HepG2 (cell line): ENCODE data around the gene NUP214. TPM values are rescaled to one million over a fixed set of nuclear protein-coding genes. Genes with fewer than 3 reads are reported as not detected.

Experiments
- HNRNPK ChIP-seq: fragments of 200-400 bp; formaldehyde crosslinking; IDR thresholded peaks from 2 replicates; pipeline ENCODE4 v1.6.1; 2018; ENCODE audit warnings: low read length, low read depth, moderate library complexity, mild to moderate bottlenecking; ENCODE audit not compliant: poor library complexity, severe bottlenecking
- KDM6A ChIP-seq: IDR thresholded peaks from 2 replicates; pipeline ENCODE4 v1.6.1; 2016; ENCODE audit warnings: low read depth
- KLF16 ChIP-seq, 2 experiments: sonication (generic) in 1 of 2; formaldehyde crosslinking in 1 of 2; IDR thresholded peaks; 2 replicates each; pipeline versions ENCODE4 v1.6.1 to v1.8.0; 2016 to 2023; ENCODE audit warnings: missing genetic modification reagents in 2 of 2, missing compliant biosample characterization in 1 of 2
- MIXL1 ChIP-seq: IDR thresholded peaks from 2 replicates; pipeline ENCODE4 v1.6.1; 2016
- NCOA1 ChIP-seq: sonication (generic); formaldehyde crosslinking; IDR thresholded peaks from 2 replicates; pipeline ENCODE4 v1.9.0; 2021; ENCODE audit warnings: missing genetic modification reagents
- NR2F6 ChIP-seq, 2 experiments: IDR thresholded peaks; 2 replicates each; pipeline ENCODE4 v1.6.1; 2016; ENCODE audit warnings: antibody characterized with exemption in 1 of 2, mild to moderate bottlenecking in 1 of 2
- PITX1 ChIP-seq: sonication (generic); formaldehyde crosslinking; IDR thresholded peaks from 2 replicates; pipeline ENCODE4 v1.5.1; 2020; ENCODE audit warnings: mild to moderate bottlenecking, missing genetic modification reagents
- RBFOX2 ChIP-seq: fragments of 200-400 bp; formaldehyde crosslinking; IDR thresholded peaks from 2 replicates; pipeline ENCODE4 v1.6.1; 2017; ENCODE audit warnings: low read depth, mild to moderate bottlenecking, low read length
- SP1 ChIP-seq, 2 experiments: fragments of 450-650 bp in 1 of 2; sonication (generic) in 1 of 2; formaldehyde crosslinking in 1 of 2; IDR thresholded peaks; 2 replicates each; pipeline versions ENCODE4 v1.4.0 to v1.6.1; 2016 to 2020; ENCODE audit warnings: missing genetic modification reagents in 1 of 2
- TEAD3 ChIP-seq: optimal IDR thresholded peaks from 2 replicates; pipeline ENCODE3; 2016; ENCODE audit warnings: borderline replicate concordance
- ZSCAN25 ChIP-seq: sonication (generic); formaldehyde crosslinking; IDR thresholded peaks from 2 replicates; pipeline ENCODE4 v1.8.0; 2022; ENCODE audit warnings: mild to moderate bottlenecking, missing genetic modification reagents
- polyA plus RNA-seq, 8 experiments: library from polyadenylated mRNA; depleted of rRNA in 3 of 8; stranded (reverse) in 7 of 8; unstranded in 1 of 8; fragments of >200 nt; fragmentation: Illumina TruSeq in 4 of 8; extraction: Trizol in 4 of 8; gene quantifications; 2 replicates each; pipeline versions ENCODE4 v1.2.1 to v1.2.3, GENCODE V29; 2011 to 2016; ENCODE audit warnings: low read depth in 4 of 8, missing spikeins in 1 of 8, mixed read lengths in 1 of 8; ENCODE audit not compliant: insufficient read depth in 1 of 8
- total RNA-seq, 5 experiments: library from RNA; depleted of rRNA; stranded (reverse); fragments of >200 nt; fragmentation: Illumina TruSeq; extraction: Trizol; gene quantifications; 2 replicates each; pipeline ENCODE4 v1.2.3, GENCODE V29; 2016; ENCODE audit warnings: low read depth in 1 of 5
- TF ChIP-seq, protein P1 (sequence below): IDR thresholded peaks from 2 replicates; pipeline ENCODE4 v1.6.1; 2016; ENCODE audit warnings: low read depth
- TF ChIP-seq, protein P2 (sequence below): sonication (generic); formaldehyde crosslinking; IDR thresholded peaks from 2 replicates; pipeline ENCODE4 v1.4.0; 2020; ENCODE audit warnings: mild to moderate bottlenecking, missing genetic modification reagents
- TF ChIP-seq, protein P3 (sequence below): sonication (generic); formaldehyde crosslinking; IDR thresholded peaks from 2 replicates; pipeline ENCODE4 v1.4.0; 2020; ENCODE audit warnings: missing genetic modification reagents, mild to moderate bottlenecking, borderline replicate concordance
- TF ChIP-seq, protein P4 (sequence below): sonication (generic); formaldehyde crosslinking; IDR thresholded peaks from 2 replicates; pipeline ENCODE4 v1.4.0; 2020; ENCODE audit warnings: low read depth, missing genetic modification reagents
- TF ChIP-seq, protein P5 (sequence below): sonication (generic); formaldehyde crosslinking; IDR thresholded peaks from 2 replicates; pipeline ENCODE4 v1.8.1; 2023; ENCODE audit warnings: mild to moderate bottlenecking, inconsistent platforms, moderate library complexity, missing genetic modification reagents, borderline replicate concordance

Gene NUP214
- total and polyA plus RNA-seq, 2 of the 13 experiments (the other 11 are each of a cell fraction or from before 2014, with no cell fraction given): 8.4 to 16.0 TPM

DNA sequence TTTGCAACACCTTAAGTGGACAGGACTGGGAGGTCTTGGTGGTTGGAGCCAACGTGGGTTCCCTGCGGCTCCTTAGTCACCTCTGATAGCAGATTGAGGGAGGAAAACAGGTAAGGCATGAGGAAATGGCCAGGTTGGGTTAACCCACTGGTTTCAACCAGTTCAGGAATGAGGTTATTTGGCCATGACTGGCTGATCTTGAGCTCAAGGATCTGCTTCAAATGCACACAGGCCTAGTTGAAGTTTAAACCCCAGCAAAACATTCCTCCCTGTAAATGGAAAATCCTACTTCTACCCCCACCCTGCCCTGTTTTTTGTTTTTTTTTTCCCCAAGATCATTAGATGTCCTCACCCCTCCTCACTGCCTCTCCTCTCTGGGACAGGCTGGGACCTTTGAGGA is 3.2 kb upstream of the NUP214 start (continued):
- TF ChIP-seq HNRNPK (peak; percentile 17), PITX1 (peak; percentile 51; the same call in 1 of the 2 replicates), KLF16 (CRISPR knock-in tag; IDR thresholded peaks at IDR 0.05) (no peak; a peak in 1 of 4 replicates), SP1 (IDR thresholded peaks at IDR 0.05) (no peak), SP1 (CRISPR knock-in tag; IDR thresholded peaks at IDR 0.05) (no peak), NR2F6 (IDR thresholded peaks at IDR 0.05) (no peak), NR2F6 (CRISPR knock-in tag; IDR thresholded peaks at IDR 0.05) (no peak), NCOA1 (no peak), ZSCAN25 (CRISPR knock-in tag) (peak; percentile 46; the same call in 1 of the 2 replicates), KDM6A (CRISPR knock-in tag) (0 out of 2 replicates have a peak, but pooled peaks have one; percentile 16), RBFOX2 (0 out of 2 replicates have a peak, but pooled peaks have one; percentile 21), MIXL1 (CRISPR knock-in tag) (0 out of 2 replicates have a peak, but pooled peaks have one; percentile 12), TEAD3 (peak; percentile 58)
- TF ChIP-seq, protein P1, sequence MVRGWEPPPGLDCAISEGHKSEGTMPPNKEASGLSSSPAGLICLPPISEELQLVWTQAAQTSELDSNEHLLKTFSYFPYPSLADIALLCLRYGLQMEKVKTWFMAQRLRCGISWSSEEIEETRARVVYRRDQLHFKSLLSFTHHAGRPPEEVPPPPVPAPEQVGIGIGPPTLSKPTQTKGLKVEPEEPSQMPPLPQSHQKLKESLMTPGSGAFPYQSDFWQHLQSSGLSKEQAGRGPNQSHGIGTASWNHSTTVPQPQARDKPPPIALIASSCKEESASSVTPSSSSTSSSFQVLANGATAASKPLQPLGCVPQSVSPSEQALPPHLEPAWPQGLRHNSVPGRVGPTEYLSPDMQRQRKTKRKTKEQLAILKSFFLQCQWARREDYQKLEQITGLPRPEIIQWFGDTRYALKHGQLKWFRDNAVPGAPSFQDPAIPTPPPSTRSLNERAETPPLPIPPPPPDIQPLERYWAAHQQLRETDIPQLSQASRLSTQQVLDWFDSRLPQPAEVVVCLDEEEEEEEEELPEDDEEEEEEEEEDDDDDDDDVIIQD: peak; percentile 23; the same call in 1 of the 2 replicates
- TF ChIP-seq, protein P2, sequence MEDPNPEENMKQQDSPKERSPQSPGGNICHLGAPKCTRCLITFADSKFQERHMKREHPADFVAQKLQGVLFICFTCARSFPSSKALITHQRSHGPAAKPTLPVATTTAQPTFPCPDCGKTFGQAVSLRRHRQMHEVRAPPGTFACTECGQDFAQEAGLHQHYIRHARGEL (CRISPR knock-in tag): no peak
- TF ChIP-seq, protein P3, sequence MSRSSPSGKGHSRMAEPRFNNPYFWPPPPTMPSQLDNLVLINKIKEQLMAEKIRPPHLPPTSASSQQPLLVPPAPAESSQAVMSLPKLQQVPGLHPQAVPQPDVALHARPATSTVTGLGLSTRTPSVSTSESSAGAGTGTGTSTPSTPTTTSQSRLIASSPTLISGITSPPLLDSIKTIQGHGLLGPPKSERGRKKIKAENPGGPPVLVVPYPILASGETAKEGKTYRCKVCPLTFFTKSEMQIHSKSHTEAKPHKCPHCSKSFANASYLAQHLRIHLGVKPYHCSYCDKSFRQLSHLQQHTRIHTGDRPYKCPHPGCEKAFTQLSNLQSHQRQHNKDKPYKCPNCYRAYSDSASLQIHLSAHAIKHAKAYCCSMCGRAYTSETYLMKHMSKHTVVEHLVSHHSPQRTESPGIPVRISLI: peak; percentile 85
- TF ChIP-seq, protein P4, sequence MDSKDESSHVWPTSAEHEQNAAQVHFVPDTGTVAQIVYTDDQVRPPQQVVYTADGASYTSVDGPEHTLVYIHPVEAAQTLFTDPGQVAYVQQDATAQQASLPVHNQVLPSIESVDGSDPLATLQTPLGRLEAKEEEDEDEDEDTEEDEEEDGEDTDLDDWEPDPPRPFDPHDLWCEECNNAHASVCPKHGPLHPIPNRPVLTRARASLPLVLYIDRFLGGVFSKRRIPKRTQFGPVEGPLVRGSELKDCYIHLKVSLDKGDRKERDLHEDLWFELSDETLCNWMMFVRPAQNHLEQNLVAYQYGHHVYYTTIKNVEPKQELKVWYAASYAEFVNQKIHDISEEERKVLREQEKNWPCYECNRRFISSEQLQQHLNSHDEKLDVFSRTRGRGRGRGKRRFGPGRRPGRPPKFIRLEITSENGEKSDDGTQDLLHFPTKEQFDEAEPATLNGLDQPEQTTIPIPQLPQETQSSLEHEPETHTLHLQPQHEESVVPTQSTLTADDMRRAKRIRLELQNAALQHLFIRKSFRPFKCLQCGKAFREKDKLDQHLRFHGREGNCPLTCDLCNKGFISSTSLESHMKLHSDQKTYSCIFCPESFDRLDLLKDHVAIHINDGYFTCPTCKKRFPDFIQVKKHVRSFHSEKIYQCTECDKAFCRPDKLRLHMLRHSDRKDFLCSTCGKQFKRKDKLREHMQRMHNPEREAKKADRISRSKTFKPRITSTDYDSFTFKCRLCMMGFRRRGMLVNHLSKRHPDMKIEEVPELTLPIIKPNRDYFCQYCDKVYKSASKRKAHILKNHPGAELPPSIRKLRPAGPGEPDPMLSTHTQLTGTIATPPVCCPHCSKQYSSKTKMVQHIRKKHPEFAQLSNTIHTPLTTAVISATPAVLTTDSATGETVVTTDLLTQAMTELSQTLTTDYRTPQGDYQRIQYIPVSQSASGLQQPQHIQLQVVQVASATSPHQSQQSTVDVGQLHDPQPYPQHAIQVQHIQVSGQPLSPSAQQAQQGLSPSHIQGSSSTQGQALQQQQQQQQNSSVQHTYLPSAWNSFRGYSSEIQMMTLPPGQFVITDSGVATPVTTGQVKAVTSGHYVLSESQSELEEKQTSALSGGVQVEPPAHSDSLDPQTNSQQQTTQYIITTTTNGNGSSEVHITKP: peak; percentile 82
- TF ChIP-seq, protein P5, sequence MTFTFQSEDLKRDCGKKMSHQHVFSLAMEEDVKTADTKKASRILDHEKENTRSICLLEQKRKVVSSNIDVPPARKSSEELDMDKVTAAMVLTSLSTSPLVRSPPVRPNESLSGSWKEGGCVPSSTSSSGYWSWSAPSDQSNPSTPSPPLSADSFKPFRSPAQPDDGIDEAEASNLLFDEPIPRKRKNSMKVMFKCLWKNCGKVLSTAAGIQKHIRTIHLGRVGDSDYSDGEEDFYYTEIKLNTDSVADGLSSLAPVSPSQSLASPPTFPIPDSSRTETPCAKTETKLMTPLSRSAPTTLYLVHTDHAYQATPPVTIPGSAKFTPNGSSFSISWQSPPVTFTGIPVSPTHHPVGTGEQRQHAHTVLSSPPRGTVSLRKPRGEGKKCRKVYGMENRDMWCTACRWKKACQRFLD: no peak
